ENCODE data around the gene PDE2A.
A peak's percentile ranks its signal among the peaks of the same experiment; 100 is the strongest.

The PDE2A gene

DNA sequence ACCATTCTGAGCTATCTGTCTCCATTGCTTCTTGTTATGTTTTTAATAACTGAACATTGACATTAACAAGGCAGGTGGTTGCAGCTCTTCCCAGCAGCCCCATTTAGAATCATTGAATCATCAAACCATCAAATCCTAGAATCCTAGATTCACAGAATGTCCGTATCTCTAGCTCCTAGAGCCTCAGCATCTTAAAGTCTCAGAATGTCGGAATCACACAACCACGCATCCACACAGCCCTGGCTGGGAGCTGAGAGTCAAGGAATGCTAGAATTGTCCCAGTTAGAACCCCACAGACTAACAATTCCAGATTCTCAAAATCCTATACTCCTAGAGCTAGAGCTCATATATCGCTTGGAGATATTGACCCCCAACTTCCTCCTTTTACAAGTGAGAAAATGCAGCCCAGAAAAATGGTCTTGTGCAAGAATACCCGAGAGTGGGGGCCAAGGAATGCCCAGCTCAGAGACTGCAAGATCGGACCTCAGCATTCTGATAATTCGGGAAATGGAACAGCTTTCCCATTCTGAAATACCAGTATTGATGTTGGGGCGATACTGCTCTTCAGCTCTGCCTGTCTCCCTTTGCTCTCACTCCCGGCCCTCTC is 38.8 kb downstream of the PDE2A start:
- no peak for DNase-seq (ENCODE audit: low spot score)

GRCh38 chr11:72634472-72635095 is 39.6 kb downstream of the PDE2A start:
- no peak for DNase-seq (ENCODE audit: low spot score)

DNA sequence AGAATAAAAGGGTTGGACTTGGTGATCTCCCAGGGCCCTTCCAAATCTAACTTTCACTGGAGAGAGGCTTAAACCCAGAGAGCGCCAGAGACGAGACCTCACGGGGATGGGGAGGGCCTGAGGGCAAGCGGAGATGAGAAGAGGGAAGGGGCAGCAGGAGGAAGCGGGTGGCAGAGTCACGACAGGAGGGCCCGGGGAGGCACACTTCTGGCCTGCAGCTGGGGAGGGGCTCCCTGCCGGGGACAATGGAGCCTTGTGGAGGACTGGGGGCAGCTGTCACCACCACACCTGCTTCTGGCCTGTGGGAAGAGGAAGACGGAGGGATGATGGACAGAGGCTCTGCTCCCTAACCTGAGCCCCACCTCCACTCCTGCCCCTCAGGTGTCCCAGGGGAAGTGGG is 40.2 kb downstream of the PDE2A start:
- DNase-seq (ENCODE audit: low spot score): no peak

GRCh38 chr11:72633068-72633467 is 41.2 kb downstream of the PDE2A start:
- DNase-seq (ENCODE audit: low spot score): no peak

DNA sequence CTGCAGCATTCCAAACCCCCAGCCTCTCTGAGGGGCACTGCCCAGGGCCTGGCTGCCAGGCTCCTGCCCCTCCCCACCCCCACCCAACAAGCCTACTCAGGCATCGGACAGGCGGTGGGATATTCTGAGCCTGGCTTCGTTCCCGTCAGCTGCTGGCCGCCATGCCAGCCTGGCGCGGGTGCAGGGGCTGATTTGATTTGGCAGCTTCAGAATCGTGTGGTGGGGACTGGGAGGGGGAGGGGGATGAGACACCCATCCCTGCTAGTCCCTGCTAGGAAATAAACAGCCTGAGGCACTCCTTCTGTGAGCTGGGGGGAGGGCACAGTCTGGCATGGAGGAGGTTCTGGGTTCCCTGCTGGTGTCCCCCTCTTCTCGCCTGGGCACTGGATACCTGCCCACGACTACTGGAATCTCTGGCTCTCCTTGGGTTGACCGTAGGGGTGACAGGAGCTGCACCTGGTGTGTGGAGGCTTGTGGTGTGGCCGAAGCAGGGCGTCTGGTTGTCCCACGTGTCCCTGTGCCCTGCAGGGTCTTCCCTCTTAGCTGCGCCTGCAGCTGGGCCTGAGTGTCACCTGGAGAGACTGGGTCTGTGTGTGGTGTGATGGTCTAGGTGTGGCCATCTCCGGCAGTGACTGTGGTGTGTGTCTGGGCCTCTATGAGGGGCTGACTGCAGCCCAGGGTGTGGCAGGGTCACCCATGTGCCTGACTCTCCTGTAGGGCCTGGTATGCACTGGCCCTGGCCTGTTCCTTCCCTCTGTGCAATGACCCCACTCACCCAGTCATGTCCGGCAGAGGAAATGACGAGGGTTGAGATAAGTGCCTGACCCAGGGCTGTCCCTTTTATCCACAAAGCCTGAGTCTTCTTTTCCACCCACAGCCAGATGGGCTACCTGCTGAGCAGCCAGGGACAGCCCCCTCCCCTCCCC is 42.2 kb downstream of the PDE2A start:
- DNase-seq (ENCODE audit: low spot score): no peak

- DNase-seq (ENCODE audit: low spot score): no peak
These were observed 43.9 kb downstream of the PDE2A start for GRCh38 chr11:72630104-72630852.

DNA sequence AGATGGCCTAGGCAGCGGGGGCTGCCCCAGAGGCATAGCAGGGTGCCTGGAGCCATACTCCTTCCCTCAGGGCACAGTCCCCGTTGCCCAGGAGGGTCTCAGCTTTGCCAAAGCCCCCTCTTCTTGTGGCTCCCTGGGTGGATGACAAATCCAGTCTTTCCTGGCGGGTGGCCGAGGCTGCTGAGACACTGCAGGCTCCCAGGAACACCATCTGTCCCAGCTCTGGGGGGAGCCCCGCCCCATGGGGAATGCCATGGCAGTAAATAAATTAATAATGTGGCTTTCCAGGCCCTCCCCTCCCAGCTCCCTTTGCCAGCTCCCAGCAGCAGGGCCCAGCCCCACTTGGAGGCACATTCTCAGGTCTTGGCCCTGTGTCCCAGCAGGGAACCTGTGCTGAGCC is 45.0 kb downstream of the PDE2A start:
- no peak for DNase-seq (ENCODE audit: low spot score)

GRCh38 chr11:72627594-72628281 is 46.5 kb downstream of the PDE2A start:
- DNase-seq (ENCODE audit: low spot score): no peak

DNA sequence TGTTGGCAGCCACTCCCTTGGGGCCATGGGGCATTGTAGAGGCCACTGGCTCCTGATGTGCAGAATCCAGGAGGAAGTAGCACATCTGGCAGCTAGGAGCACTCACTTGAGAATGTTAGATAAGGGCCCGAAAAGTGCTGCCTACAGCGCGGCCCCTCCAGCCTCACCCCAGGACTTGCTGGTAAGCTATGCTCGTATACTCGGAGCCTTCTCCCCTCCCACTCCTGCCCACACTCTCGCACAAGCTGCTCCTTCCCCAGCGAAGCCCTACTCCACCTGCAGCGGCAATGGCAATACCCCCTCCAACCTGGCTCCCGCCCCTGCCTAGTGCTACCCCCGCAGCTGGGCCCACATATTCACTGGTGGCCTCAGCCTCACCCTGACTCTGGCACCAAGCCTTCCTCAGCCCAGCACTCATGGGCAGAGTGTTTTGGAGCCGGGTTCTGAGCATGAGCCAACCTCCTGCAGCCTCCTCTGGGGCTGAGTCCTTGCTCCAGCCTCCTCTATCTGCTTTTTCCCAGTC is 47.7 kb downstream of the PDE2A start:
- no peak for DNase-seq (ENCODE audit: low spot score)

DNA sequence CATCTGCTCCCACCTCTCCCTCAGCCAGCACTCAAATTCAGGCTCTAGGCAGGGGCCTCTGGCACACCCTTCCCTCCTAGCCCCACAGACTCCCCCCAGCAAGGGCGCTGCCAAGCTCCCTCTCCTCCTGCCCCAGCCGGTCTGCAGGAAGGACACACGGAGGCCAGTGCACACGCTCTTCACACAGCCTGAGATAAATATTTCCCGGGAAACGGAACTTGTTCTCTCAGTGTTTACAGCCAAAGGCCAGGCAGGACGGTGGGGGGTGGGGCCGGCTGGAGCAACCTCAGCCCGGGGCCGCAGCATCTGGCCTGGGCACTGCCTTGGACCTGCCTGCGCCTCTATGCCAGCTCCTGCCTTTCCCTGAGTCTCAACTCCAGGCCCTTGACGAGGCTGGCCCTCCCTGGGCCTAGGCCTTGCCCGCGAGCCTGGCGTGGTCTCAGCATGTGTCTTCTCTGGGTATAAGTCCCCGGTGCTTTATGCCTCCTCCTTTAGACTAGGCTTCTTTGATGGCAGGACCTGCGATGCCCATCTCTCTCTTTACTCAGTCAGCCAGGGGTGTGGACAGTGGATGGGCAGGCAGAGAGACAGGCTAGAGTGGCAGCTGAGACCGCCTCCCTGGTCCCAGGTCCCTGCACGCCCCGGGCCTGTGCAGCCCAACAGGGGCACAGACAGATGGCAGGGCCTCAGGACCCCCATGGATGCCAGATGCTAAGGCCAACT is 48.4 kb downstream of the PDE2A start:
- no peak for DNase-seq (ENCODE audit: low spot score)

- DNase-seq (ENCODE audit: low spot score): no peak
These were observed 49.6 kb downstream of the PDE2A start for GRCh38 chr11:72624496-72625201.

- no peak for DNase-seq (ENCODE audit: low spot score)
These were observed 51.2 kb downstream of the PDE2A start for GRCh38 chr11:72623052-72623451.

- no peak for DNase-seq (ENCODE audit: low spot score)
These were observed 53.1 kb downstream of the PDE2A start for GRCh38 chr11:72621008-72621610.

GRCh38 chr11:72618803-72619202 is 55.4 kb downstream of the PDE2A start:
- no peak for DNase-seq (ENCODE audit: low spot score)

- DNase-seq (ENCODE audit: low spot score): no peak
These were observed 57.0 kb downstream of the PDE2A start for GRCh38 chr11:72617080-72617762.

- DNase-seq (ENCODE audit: low spot score): no peak
These were observed 57.6 kb downstream of the PDE2A start for GRCh38 chr11:72616655-72617054.

GRCh38 chr11:72615329-72615728 is 58.9 kb downstream of the PDE2A start:
- no peak for DNase-seq (ENCODE audit: low spot score)

GRCh38 chr11:72614381-72614780 is 59.8 kb downstream of the PDE2A start:
- no peak for DNase-seq (ENCODE audit: low spot score)

- DNase-seq (ENCODE audit: low spot score): peak; percentile 88
These were observed 60.2 kb downstream of the PDE2A start for GRCh38 chr11:72613977-72614376.
